Prostate gland (tissue), 2 donors: Measurements from ENCODE around the gene CACNG7. TPM values are rescaled to one million over a fixed set of nuclear protein-coding genes. Genes with fewer than 3 reads are reported as not detected.

Source experiments
- DNase-seq: peaks from one replicate; pipeline ENCODE4 v3.0.0-alpha.2; 2019; ENCODE audit warnings: low spot score
- H3K27ac ChIP-seq, 2 donors: fragments of 200-600 bp; sonication (generic); 2 replicates each; pipeline ENCODE4 v1.5.1; 2017 to 2019
- H3K27me3 ChIP-seq: fragments of 200-600 bp; sonication (generic); replicated peaks from 2 replicates; pipeline ENCODE4 v1.5.1; 2019; ENCODE audit not compliant: insufficient read depth
- H3K36me3 ChIP-seq, 2 donors: fragments of 200-600 bp; sonication (generic); 1 replicate in 1 of 2; 2 replicates in 1 of 2; pipeline versions ENCODE4 v1.5.1 to v1.8.1; 2017 to 2019
- H3K4me1 ChIP-seq: fragments of 200-600 bp; sonication (generic); replicated peaks from 2 replicates; pipeline ENCODE4 v1.5.1; 2019
- H3K4me3 ChIP-seq, 2 donors: fragments of 200-600 bp; sonication (generic); 2 replicates each; pipeline ENCODE4 v1.5.1; 2017 to 2019
- H3K9me3 ChIP-seq: fragments of 200-600 bp; sonication (generic); 2 replicates; pipeline ENCODE4 v1.5.1; 2017
- CTCF ChIP-seq, 4 experiments: fragments of 200-600 bp in 2 of 4; fragments of 450-650 bp in 2 of 4; sonication (generic) in 2 of 4; IDR thresholded peaks; 1 replicate in 3 of 4; 2 replicates in 1 of 4; pipeline ENCODE4 v1.5.1; 2016 to 2019; ENCODE audit warnings: antibody characterized with exemption in 4 of 4, mild to moderate bottlenecking in 2 of 4, moderate library complexity in 2 of 4
- POLR2A ChIP-seq: fragments of 450-650 bp; IDR thresholded peaks from one replicate; pipeline ENCODE4 v1.6.1; 2016; ENCODE audit warnings: antibody characterized with exemption, mild to moderate bottlenecking
- POLR2AphosphoS5 ChIP-seq: sonication (generic); formaldehyde crosslinking; IDR thresholded peaks from one replicate; pipeline ENCODE4 v1.6.1; 2017; ENCODE audit warnings: antibody characterized with exemption
- WGBS: methylation state at CpG from one replicate; pipeline ENCODE4 v1.1.5; 2018; 5-methylcytosine and 5-hydroxymethylcytosine counted together
- intact Hi-C: fragments of 100-400 bp; cut with DNase I; formaldehyde crosslinking; loops from one replicate; pipeline ENCODE4 v1.14.2; 2022
- total RNA-seq, 2 donors: library from RNA; depleted of rRNA; stranded (reverse); fragments of >200 nt; gene quantifications; one replicate each; pipeline ENCODE4 v1.1.0, GENCODE V29; 2016

CACNG7 gene
- total RNA-seq, 2 donors from 2014 or later, result not detected

GRCh38 chr19:53898166-53898565 is 10.9 kb upstream of the CACNG7 start:
- intact Hi-C loops, result no loop called here
- no peaks in the 10 kb centered on the region for H3K4me1 ChIP-seq
- peaks cover 3% of the 10 kb centered on the region for H3K27me3 ChIP-seq
- H3K9me3 ChIP-seq, result no peaks in the 10 kb centered on the region
- TF ChIP-seq CTCF (IDR thresholded peaks at IDR 0.05) (no peak), POLR2A (no peak), POLR2AphosphoS5 (no peak)
- H3K4me3 ChIP-seq, result no peak overlapping the region
- 3% methylated on average over 15 of the region's 16 CpGs for WGBS
- no peak for DNase-seq
- H3K27ac ChIP-seq, result no peak overlapping the region
- H3K36me3 ChIP-seq, result no peaks in the 10 kb centered on the region

- Histone ChIP-seq H3K27ac (no peak overlapping the region), H3K27me3 (peaks cover 3% of the 10 kb centered on the region), H3K9me3 (no peaks in the 10 kb centered on the region), H3K4me1 (no peaks in the 10 kb centered on the region), H3K4me3 (no peak overlapping the region), H3K36me3 (no peaks in the 10 kb centered on the region)
- no peak for DNase-seq
- 6% methylated on average over 40 of the region's 42 CpGs for WGBS
- TF ChIP-seq POLR2A, result no peak
- no peak for TF ChIP-seq POLR2AphosphoS5
- no peak for TF ChIP-seq CTCF (IDR thresholded peaks at IDR 0.05)
- intact Hi-C loops, result no loop called here
Measured at GRCh38 chr19:53898636-53899341, 10.3 kb upstream of the CACNG7 start.

GRCh38 chr19:53900191-53900860 is 8.8 kb upstream of the CACNG7 start:
- peaks cover 3% of the 10 kb centered on the region for H3K27me3 ChIP-seq
- H3K4me1 ChIP-seq, result no peaks in the 10 kb centered on the region
- TF ChIP-seq POLR2AphosphoS5 (no peak), CTCF (IDR thresholded peaks at IDR 0.05) (no peak), POLR2A (no peak)
- no peaks in the 10 kb centered on the region for H3K9me3 ChIP-seq
- intact Hi-C loops, result no loop called here
- H3K27ac ChIP-seq, result no peak overlapping the region
- no peak overlapping the region for H3K4me3 ChIP-seq
- 91% methylated on average over 27 of the region's 27 CpGs for WGBS
- DNase-seq, result no peak
- no peaks in the 10 kb centered on the region for H3K36me3 ChIP-seq

GRCh38 chr19:53903055-53903680 is 5.9 kb upstream of the CACNG7 start:
- 32% methylated on average over 4 of the region's 4 CpGs for WGBS
- Histone ChIP-seq H3K9me3 (no peaks in the 10 kb centered on the region), H3K4me3 (no peak overlapping the region), H3K36me3 (no peaks in the 10 kb centered on the region), H3K27me3 (peaks cover 22% of the 10 kb centered on the region), H3K27ac (no peak overlapping the region), H3K4me1 (no peaks in the 10 kb centered on the region)
- intact Hi-C loops, result no loop called here
- TF ChIP-seq POLR2A, result no peak
- TF ChIP-seq CTCF (IDR thresholded peaks at IDR 0.05), result no peak
- TF ChIP-seq POLR2AphosphoS5, result no peak
- no peak for DNase-seq
